HG03196 (cell line): ENCODE measurements around the gene ZNF880.
A peak's percentile ranks its signal among the peaks of the same experiment; 100 is the strongest.
"Not testable (repeated sequence)": the region's sequence is repeated elsewhere in the genome, so short reads cannot be mapped to it uniquely, and the experiment has no call there.

ENCODE experiments used
- ATAC-seq: cut with Tn5 transposase; IDR thresholded peaks from one replicate; pipeline ENCODE4 v1.9.1; 2021; ENCODE audit not compliant: unreplicated experiment

ZNF880 gene

DNA sequence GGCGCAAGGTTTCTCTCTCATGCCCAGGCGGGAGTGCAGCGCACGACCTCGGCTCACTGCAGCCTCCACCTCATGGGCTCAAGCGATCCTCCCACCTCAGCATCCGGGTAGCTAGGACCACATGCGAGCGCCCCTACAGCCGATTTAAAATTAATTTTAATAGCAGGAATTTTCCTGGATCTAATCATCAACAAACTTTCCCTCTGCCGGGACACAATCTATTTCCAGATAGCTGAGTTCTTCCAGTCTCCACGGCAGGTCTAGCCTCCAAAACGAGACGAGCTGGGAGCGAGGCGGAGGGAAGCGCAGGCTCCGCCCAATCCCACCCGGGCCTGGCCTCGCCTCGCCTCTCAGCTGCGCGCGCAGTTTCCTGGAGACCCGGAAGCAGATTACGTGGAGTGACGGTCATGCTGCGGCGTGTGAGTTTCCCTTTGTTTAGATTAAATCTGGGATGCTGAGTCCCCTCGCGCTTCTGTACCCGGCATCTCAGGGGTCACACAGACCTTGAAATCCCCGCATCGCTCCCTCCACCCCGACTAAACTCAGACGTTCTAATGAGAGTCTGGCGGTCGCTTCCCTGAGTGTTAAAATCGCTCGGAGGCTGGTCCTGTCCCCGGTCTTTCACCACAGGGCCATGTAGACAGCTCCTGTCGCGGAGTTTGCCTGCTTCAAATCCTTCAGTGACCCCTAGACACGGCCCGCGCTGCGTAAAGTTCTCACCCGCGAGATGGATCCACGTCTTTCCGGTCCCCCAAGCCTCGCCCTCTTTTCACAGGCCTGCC is at the start of gene ZNF880:
Gene ZNF880 (plus strand): TSS at position 365 of the 782 bp plus-strand sequence. CDS start 43 bp downstream, at position 408.
- peak; percentile 87 for ATAC-seq

DNA sequence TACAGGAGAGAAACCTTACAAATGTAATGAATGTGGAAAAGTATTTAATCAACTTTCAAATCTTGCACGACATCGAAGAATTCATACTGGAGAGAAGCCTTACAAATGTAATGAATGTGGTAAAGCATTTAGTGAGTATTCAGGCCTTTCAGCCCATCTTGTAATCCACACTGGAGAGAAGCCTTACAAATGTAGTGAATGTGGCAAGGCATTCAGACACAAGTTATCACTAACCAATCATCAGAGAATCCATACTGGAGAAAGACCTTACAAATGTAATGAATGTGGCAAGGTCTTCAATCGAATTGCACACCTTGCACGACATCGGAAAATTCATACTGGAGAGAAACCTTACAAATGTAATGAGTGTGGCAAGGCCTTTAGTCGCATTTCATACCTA is 47.3 kb upstream of the ZNF880 start:
- ATAC-seq, result no peak

DNA sequence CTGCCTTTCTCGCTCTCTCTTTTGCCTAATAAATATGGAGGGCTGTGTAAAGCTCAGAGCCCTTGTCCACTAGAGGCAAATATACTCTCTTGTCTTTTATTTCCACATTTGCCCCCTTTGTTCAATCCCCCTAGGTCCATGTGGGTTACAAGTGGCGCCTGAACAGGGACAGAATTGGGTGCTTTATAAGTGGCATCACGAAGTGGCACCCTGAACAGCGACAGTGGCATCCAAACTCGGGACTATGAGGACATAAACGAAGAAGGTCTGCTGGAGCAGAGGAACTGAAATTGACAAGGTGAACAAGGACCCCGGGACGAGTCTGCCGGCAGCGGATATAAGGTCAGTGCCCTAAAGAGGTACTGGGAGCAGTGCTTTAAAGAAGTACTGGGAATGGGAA is 38.0 kb upstream of the ZNF880 start:
- ATAC-seq, result no peak

DNA sequence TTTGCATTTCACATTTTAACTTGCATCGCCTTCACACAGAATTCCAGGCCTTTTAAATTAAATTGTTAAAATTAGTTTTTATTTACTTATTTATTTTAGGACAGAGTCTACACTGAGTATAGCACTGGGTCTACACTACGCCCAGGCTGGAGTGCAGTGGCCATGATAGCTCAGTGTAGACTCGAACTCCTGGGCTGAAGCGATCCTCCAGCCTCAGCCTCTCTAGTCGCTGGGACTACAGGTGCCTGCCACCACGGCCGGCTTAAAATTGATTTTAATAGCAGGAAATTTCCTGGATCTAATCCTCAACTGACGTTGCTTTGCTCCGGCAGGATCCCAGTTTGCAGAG is 34.0 kb upstream of the ZNF880 start:
- ATAC-seq, result peak; percentile 21

DNA sequence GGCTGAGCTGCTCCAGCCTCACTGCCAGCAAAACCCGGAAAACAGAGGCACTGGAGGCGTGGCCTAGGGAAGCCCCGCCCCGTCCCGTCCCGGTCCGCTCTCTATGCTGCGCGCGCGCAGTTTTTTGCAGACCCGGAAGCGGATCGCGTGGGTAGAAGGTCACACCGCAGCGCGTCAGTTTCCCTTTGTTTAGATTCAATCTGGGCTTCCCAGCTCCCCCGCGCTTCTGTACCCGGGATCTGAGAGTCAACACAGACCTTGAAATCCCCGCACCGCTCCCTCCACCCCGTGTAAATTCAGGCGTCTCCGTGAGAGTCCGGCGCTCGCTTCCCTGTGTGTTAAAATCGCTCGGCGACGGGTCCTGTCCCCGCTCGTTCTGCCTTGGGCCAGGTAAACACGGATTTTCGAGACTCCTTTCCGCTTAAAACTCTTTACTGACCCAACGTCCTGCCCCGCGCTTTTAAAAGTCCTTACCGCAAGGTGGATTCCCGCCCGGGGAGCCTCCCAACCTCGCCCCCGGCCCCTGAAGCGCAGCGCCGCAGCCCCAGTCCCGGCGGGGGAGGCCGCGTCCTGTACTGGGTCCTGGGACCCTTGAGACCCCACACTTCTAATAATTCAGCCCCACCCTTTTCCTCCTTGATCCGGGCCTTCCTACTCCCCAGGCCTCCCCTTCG is 33.5 kb upstream of the ZNF880 start, which contains the start of gene ZNF610:
Gene ZNF610 (plus strand): TSS at position 127 of the 674 bp plus-strand sequence. CDS start 12,930 bp downstream, outside the sequence.
- ATAC-seq, result peak; percentile 87

DNA sequence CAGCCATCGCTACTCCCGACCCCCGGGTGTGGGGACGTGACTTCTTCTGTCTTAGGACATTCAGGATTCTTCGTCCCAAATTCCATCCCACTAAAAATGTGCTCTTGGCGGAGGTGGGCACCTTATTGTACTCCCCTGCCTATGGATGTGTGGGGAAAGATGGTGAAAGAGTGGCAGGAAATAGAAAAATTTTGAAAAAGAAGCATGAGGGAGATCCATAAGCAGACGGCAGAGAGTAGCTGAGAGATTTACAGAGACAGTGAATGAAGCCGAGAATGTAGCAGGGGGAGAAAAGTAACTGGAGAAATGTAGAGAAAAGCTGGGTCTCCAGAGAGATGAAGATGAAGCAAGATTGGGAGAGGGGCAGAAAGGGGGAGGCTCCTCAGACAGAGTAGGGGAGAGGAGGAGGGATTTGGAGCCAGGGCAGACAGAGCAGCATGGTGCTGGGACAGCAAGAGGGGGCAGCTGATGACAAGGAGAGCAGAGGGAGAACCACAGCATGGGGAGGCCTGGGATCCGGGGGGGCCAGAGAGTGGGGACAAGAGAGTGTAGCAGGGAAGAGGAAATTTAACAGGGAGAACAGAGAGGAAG is 32.8 kb upstream of the ZNF880 start:
- no peak for ATAC-seq

DNA sequence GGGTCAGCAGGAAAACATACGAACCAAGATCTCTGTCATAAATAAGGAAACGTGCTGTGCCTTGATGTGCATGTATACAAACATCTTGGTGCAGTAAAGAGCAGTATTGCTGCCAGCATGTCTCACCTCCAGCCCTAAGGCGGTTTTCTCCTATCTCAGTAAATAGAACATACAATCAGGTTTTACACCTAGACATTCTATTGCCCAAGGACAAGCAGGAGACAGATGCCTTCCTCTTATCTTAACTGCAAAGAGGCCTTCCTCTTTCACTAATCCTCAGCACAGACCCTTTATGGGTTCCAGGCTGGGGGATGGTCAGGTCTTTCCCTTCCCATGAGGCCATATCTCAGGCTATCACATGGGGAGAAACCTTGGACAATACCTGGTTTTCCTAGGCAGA is 30.7 kb upstream of the ZNF880 start:
- not testable (repeated sequence) for ATAC-seq

DNA sequence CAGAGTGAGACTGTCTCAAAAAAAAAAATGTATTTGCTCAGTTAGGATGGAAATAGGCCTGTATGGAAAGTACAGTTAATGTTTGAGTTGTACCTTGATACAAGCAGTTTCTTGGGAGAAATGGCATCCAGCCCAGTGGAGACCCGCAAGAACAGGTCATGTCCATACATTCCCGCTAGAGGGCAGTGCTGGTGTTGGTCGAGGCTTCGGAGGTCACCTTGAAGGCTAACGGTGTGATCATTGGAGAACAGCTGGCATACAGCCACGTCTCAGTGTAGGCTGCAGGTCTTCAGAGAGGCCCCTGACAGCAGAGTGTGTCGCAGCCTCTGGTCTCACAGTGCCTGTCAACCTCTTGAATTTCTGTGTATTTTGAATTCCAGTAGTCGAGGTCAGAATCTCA is 26.2 kb upstream of the ZNF880 start:
- ATAC-seq, result no peak

DNA sequence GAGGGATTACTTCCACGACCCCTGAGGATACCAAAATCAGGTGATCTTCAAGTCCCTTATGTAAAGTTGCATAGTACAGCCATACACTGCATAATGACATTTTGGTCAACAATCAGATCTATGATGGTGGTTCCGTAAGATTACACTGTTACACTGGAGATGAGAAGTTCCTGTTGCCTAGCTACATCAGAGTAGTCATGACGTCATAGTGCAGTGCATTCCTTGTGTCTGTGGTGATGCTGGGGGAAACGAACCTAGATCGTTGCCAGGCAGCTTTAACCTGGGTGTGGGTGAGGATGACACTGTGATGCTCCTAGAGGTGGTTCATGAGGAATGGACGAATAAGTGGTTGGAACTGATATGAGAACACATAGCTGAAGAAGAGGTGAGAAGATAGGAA is 24.6 kb upstream of the ZNF880 start:
- ATAC-seq, result no peak

DNA sequence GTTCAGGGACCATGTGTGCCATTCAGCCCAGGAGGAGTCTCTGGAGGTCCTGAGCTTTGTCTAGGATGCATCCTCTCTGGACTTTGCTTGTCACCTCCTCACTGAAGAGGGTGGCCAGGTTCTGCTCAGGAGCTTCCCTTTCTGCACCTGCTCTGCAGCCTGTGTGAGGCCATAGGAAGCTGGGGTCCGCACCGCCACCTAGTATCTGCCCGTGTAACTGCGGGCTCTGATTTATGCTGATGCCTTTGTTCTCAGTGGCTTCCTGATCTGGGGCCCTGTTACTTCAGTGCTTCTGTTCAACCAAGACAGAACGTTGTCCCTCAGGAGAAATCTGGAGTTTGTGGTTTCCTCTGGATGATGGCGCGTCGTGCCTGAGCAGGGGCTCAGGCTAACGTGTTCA is 18.2 kb upstream of the ZNF880 start:
- ATAC-seq, result no peak

DNA sequence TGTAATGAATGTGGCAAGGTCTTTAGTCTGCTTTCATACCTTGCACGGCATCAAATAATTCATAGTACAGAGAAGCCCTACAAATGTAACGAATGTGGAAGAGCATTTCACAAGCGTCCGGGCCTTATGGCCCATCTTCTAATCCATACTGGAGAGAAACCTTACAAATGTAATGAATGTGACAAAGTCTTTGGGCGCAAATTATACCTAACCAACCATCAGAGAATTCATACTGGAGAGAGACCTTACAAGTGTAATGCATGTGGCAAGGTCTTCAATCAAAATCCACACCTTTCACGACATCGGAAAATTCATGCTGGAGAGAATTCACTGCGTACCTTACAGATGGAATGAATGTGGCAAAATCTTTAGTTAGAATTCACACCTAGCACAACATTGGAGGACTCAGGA is 3.3 kb upstream of the ZNF880 start:
- ATAC-seq, result no peak

DNA sequence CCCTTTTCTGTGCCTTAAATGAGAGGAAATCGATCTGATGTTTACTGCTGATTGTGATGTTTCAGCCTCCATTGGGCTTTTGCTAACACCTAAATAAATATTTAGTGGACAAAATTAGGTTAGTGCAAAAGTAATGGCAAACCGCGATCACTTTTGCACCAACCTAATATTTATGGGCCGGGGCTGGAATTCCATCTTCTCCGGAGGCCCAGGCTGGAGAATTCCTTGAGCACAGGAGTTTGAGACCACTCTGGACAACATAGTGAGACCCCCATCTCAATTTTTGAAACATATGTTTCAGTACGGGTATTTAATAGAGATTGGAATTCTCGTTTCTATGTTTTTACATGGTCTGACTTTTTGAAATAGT is 603 bp downstream of the ZNF880 start:
- ATAC-seq, result no peak

DNA sequence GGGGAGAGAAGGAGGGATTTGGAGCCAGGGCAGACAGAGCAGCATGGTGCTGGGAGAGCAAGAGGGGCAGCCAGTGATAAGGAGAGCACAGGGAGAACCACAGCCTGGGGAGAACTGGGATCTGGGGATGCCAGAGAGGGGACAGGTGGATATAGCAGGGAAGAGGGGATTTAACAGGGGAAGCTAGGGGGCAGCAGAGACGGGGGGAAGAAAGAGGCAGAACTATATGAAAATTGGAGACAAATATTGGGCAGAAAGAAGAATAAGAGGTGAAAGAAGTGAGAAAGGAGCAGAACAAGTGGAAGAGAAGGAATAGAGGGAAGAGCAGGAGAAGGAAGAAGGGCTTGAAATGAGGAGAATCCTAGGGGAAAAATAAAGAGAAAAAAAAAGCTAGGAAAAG is 21.4 kb downstream of the ZNF880 start:
- ATAC-seq, result no peak

DNA sequence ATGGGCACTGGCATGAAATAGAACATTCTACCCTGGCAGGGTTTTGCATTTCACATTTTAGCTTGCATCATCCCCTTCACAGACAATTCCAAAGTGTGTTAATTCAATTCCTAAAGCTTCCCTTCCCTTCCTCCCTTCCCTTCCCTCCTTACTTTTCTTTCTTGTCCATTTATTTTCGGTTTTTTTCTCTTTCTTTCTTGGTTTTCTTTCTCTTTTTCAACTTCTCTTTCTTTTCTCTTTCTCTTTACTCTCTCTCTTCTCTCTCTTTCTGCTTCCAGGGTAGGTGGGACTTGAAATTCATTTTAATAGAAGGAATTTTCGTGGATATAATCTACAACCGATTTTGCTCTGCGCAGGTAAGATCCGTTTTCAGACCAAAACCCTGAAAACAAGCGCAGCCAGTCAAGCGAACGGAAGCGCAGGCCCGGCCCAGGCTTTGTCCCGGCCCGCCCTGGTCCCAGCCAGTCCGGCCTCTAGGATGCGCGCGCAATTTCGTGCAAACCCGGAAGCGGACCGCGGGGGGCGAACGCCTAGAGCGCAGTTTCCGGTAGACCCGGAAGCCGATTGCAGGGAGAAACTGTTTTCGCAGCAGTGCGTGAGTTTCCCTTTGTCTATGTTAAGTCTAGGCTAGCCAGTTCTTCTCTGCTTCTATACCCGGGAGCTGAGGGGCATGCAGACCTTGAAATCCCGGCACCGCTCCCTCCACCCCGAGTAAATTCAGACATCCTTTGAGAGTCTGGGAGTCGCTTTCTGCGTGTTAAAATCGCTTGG is 27.8 kb downstream of the ZNF880 start, which contains the start of gene ZNF528:
Gene ZNF528 (plus strand): TSS at position 540 of the 771 bp plus-strand sequence. CDS start 4,165 bp downstream, outside the sequence.
- ATAC-seq, result peak; percentile 90

DNA sequence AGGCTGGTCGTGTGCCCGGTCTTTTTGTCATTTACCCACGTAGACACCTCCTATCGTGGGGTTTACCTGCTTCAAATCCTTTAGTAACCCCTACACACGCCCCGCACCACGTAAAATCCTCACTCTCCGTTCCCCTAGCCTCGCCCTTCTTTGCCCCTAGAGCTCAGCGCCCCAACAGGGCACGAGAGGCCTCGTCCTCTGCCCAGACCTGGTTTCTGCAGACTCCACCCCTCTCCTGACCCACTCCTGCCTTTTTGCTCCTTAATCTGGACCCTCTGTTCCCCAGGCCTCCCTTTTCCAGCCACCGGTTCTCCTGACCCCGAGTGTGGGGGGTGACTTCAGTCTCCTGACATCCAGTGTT is 28.3 kb downstream of the ZNF880 start:
- ATAC-seq, result no peak

DNA sequence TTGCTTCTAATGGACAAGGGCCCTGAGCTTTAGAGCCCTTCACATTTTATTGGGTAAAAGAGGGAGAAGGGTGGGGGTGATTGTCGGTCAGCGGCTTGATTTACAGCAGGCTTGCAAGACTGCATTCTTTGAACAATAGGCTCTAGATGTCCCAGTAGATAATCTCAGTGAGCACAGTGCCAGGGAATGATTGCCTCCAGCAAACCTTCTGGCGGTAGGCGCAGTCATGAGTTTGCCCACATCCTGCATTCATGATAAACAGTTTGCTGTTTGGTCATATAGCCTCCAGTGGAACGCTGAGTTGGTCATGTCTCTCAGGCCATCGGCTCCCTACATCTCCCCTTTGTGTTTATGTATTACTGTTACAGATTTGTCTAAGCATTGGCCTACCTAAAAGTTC is 40.6 kb downstream of the ZNF880 start:
- no peak for ATAC-seq

DNA sequence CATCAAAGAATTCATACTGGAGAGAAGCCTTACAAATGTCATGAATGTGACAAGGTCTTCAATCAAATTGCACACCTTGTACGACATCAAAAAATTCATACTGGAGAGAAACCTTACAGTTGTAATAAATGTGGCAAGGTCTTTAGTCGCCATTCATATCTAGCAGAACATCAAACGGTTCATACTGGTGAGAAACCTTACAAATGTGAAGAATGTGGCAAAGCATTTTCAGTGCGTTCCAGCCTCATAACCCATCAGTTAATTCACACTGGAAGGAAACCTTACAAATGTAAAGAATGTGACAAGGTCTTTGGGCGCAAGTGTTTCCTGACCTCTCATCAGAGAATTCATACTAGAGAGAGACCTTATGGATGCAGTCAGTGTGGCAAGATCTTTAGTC is 46.0 kb downstream of the ZNF880 start:
- no peak for ATAC-seq

DNA sequence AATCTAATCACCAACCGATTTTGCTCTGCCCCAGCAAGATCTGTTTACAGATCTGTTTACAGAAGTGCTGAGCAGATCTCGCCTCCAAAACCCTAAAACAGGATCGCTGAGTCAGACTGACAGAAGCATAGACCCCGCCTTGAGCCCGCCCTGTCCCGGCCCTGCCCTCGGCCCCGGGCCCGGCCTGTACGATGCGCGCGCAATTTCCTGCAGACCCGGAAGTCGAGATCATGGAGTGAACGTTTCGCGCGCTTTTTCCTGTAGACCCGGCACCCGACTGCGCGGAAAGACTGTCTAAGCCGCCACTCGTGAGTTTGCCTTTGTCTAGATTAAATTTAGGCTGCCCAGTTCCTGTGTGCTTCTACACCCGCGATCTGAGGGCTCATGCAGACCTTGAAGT is 59.2 kb downstream of the ZNF880 start, which contains the start of gene ZNF534:
Gene ZNF534 (plus strand): TSS at position 212 of the 400 bp plus-strand sequence. CDS start 2,327 bp downstream, outside the sequence.
- no peak for ATAC-seq
